GM21381 (cell line): Measurements from ENCODE around the gene MARK1.

Experiments used
- ATAC-seq: cut with Tn5 transposase; IDR thresholded peaks from one replicate; pipeline ENCODE4 v1.9.1; 2021; ENCODE audit warnings: mild to moderate bottlenecking, moderate library complexity; ENCODE audit not compliant: unreplicated experiment

Gene MARK1

DNA sequence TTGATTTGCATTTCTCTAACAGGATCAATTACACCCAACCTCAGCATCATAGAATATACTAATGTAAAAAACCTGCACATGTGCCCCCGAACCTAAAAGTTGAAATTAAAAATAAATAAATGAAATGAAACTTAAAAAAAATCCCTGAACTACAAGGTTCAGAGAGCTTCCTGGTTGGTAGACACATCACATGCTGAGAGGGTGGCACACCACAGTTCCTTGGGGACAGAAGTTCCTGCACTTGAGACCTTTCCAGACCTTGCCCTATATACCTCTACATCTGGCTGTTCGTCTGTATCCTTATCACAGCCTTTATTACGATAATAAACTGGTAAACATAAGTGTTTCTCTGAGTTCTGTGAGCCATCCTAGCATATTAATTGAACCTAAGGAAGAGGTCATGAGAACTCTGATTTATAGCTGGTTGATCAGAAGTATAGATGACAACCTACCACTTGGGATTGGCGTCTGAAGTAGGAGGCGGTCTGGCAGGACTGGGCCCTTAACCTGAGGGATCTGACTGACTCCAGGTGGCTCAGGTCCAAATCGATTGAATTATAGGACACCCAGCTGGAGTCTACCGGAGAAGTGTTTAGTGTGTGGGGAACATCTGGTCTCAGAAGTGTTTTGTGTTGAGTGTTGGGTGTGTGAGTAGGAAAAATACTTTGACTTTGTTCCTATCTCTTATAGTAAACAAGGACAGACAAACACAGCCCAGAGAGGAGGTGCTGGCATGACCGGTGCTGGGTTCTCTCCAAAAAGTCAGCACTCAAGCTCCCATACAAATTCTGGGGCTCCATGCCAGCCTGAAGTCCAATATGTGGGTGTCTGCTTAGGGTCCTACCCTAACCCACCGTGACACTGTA is 181.2 kb downstream of the MARK1 start:
- no peak for ATAC-seq

DNA sequence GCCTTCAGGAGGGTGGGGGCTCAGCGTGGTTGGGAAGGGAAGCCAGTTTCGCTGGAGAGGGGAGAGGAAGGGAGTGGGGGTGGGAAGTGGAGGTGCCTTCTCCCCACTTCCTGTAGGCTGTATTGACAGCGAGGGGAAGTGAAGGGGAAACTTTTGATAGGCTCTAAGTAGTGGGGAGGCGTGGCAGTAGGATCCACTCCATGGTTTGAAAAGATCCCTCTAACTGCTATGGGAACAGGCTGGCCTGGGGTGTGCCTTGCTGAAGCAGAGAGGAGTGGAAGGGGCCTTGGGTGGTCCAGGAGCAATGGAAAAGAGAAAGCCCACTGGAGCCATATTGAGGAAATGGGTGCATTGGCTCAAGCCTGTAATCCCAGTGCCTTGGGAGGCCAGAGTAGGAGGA is 182.4 kb downstream of the MARK1 start:
- no peak for ATAC-seq

DNA sequence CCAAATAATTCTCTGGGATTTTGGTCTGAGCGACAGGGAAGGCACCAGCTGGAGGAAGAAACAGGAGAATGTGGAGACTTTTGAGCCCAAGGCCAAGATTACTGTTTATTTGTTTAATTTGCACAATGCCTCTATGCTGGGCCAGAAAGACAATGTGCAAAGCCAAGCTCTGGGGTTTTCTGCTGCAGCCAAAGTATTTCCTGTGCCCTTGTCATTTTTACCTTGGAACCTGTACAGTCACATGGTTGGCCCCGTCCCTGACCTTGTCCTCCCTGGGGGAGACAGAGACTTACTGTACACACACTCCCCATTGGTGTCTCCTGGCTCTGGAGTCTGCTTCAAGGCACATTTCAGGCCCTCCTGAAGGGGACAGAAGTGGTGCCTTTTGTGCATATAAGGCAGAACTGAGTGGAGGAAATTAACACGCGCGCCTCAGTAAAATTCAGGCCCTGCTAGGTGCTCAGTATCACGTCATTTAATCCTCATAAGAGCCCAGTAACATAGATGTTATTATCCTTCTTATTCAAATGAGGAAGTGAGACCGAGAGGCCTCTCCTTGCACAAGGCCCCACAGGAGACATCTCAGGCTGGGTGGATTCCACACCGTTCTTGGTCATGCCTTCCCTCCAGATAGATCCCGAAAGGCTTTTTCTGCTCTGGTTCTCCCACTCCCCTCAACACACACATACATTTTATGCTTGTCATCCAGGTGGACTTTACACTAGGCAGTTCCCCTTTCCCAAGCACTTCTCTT is 183.3 kb downstream of the MARK1 start:
- no peak for ATAC-seq
